Fibroblast of lung (primary cell): ENCODE measurements around the gene FSD2. TPM values are rescaled to one million over a fixed set of nuclear protein-coding genes. Genes with fewer than 3 reads are reported as not detected.

Source experiments
- DNase-seq, 2 donors: peaks; one replicate each; pipeline versions ENCODE4 v3.0.0 to v3.0.0-alpha.2; 2010; ENCODE audit warnings: low read depth in 2 of 2
- H2AFZ ChIP-seq: 2 replicates; pipeline ENCODE4 v1.5.1; 2012; ENCODE audit warnings: low read length, control low read depth, inconsistent platforms
- H3K27ac ChIP-seq: 2 replicates; pipeline ENCODE4 v1.5.1; 2011; ENCODE audit warnings: low read length, control low read depth; ENCODE audit not compliant: insufficient read depth
- H3K27me3 ChIP-seq: 2 replicates; pipeline ENCODE4 v1.5.1; 2011; ENCODE audit warnings: mild to moderate bottlenecking, low read length; ENCODE audit not compliant: control insufficient read depth, insufficient read depth
- H3K36me3 ChIP-seq: 2 replicates; pipeline ENCODE4 v1.5.1; 2011; ENCODE audit warnings: low read length; ENCODE audit not compliant: control insufficient read depth, insufficient read depth
- H3K4me1 ChIP-seq: 2 replicates; pipeline ENCODE4 v1.5.1; 2011; ENCODE audit warnings: low read length; ENCODE audit not compliant: control insufficient read depth, insufficient read depth; ENCODE audit errors: extremely low read depth
- H3K4me2 ChIP-seq: 2 replicates; pipeline ENCODE4 v1.5.1; 2011; ENCODE audit warnings: low read length, control low read depth; ENCODE audit not compliant: insufficient read depth; ENCODE audit errors: extremely low read depth
- H3K4me3 ChIP-seq, 4 experiments: fragments of 200-600 bp in 1 of 4; sonication (generic) in 1 of 4; replicated peaks in 1 of 4; 2 replicates each; pipeline ENCODE4 v1.5.1; 2011 to 2016; ENCODE audit warnings: low read length in 4 of 4, low read depth in 3 of 4, mild to moderate bottlenecking in 3 of 4, control low read depth in 2 of 4, inconsistent platforms in 1 of 4, mixed read lengths in 1 of 4; ENCODE audit not compliant: insufficient read depth in 1 of 4; ENCODE audit errors: control extremely low read depth in 1 of 4
- H3K79me2 ChIP-seq: 2 replicates; pipeline ENCODE4 v1.5.1; 2012; ENCODE audit warnings: mild to moderate bottlenecking, low read length, inconsistent platforms; ENCODE audit not compliant: control insufficient read depth, insufficient read depth
- H3K9ac ChIP-seq: 2 replicates; pipeline ENCODE4 v1.5.1; 2011; ENCODE audit warnings: mild to moderate bottlenecking, low read length, control low read depth; ENCODE audit not compliant: insufficient read depth
- H3K9me3 ChIP-seq: 2 replicates; pipeline ENCODE4 v1.5.1; 2012; ENCODE audit warnings: low read depth, low read length; ENCODE audit not compliant: control insufficient read depth, insufficient read depth
- H4K20me1 ChIP-seq: 2 replicates; pipeline ENCODE4 v1.5.1; 2011; ENCODE audit warnings: low read length; ENCODE audit not compliant: control insufficient read depth, insufficient read depth; ENCODE audit errors: extremely low read depth
- CTCF ChIP-seq, 2 donors: IDR thresholded peaks in 1 of 2; conservative IDR thresholded peaks in 1 of 2; 1 replicate in 1 of 2; 2 replicates in 1 of 2; pipeline ENCODE4 v1.5.1; 2011 to 2012; ENCODE audit warnings: low read length in 2 of 2, control low read depth in 1 of 2, inconsistent platforms in 1 of 2, low read depth in 1 of 2, mild to moderate bottlenecking in 1 of 2
- EZH2 ChIP-seq: IDR thresholded peaks from 2 replicates; pipeline ENCODE4 v1.5.1; 2012; ENCODE audit warnings: low read length, control low read depth, mild to moderate bottlenecking; ENCODE audit errors: missing control alignments
- polyA plus RNA-seq, 2 donors: library from polyadenylated mRNA; depleted of rRNA in 1 of 2; stranded (reverse) in 1 of 2; unstranded in 1 of 2; fragments of >200 nt; gene quantifications; 2 replicates each; pipeline ENCODE4 v1.2.1, GENCODE V29; 2011 to 2012; ENCODE audit warnings: missing spikeins in 1 of 2
- total RNA-seq: library from RNA; depleted of rRNA; stranded (reverse); fragments of >200 nt; gene quantifications from 2 replicates; pipeline ENCODE4 v1.2.1, GENCODE V29; 2014

FSD2 gene
- total and polyA plus RNA-seq, 2 donors (not counting 1 experiment from before 2014, with no cell fraction given): not detected

DNA sequence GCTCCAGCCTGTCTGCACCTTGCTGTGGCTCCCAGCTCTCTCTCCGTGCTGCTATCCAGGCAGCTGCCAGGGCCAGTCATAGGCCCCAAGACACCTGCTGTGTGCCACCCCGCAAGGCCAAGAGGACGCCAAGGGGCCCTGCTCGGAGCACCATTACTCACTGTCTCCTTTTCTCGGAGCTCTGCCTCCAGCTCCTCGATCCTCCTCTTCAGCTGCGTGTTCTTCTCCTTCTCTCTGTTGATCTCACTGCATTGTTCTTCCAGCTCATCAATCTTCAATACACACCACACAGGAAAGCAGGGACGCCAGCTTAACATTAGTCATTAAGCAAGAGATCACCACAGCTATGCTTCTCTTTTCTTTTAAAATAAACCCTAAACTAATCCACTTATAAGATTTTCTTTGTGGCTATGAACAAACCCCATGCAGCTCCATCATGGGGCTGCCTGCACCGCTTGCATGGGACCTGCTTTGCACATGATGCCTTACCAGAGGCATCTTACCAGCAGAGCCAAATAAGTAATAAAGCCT, 46.2 kb upstream of the FSD2 start:
- Histone ChIP-seq H3K4me3 (no peak overlapping the region), H3K27me3 (no peaks in the 10 kb centered on the region), H3K36me3 (no peaks in the 10 kb centered on the region), H3K9me3 (no peaks in the 10 kb centered on the region), H3K4me1 (no peaks in the 10 kb centered on the region), H3K27ac (no peak overlapping the region), H2AFZ (no peak overlapping the region), H3K79me2 (no peaks in the 10 kb centered on the region), H3K4me2 (no peak overlapping the region), H4K20me1 (no peaks in the 10 kb centered on the region), H3K9ac (no peak overlapping the region)
- TF ChIP-seq CTCF (conservative IDR thresholded peaks at IDR 0.05 in 1 of 2, IDR thresholded peaks at IDR 0.05 in 1 of 2; ENCODE audit: low read depth in 1 of 2, low read length in 2 of 2): no peak
- no peak for TF ChIP-seq EZH2
- peak; percentile 26 to 94 for DNase-seq

- no peak overlapping the region for H3K4me3 ChIP-seq
- H3K36me3 ChIP-seq: no peaks in the 10 kb centered on the region
- no peaks in the 10 kb centered on the region for H3K27me3 ChIP-seq
- no peak overlapping the region for H2AFZ ChIP-seq
- no peak overlapping the region for H3K9ac ChIP-seq
- H3K4me1 ChIP-seq: no peaks in the 10 kb centered on the region
- no peak overlapping the region for H3K4me2 ChIP-seq
- TF ChIP-seq CTCF (conservative IDR thresholded peaks at IDR 0.05 in 1 of 2, IDR thresholded peaks at IDR 0.05 in 1 of 2; ENCODE audit: low read depth in 1 of 2, low read length in 2 of 2) (no peak), EZH2 (no peak)
- H4K20me1 ChIP-seq: no peaks in the 10 kb centered on the region
- no peak overlapping the region for H3K27ac ChIP-seq
- no peaks in the 10 kb centered on the region for H3K9me3 ChIP-seq
- H3K79me2 ChIP-seq: no peaks in the 10 kb centered on the region
- no peak for DNase-seq
These were observed 45.5 kb upstream of the FSD2 start for GRCh38 chr15:82851306-82851850.

GRCh38 chr15:82850731-82851130, 44.9 kb upstream of the FSD2 start:
- Histone ChIP-seq H3K9me3 (no peaks in the 10 kb centered on the region), H3K4me3 (no peak overlapping the region), H4K20me1 (no peaks in the 10 kb centered on the region), H3K27me3 (no peaks in the 10 kb centered on the region), H3K79me2 (no peaks in the 10 kb centered on the region), H3K27ac (no peak overlapping the region), H2AFZ (no peak overlapping the region), H3K4me1 (no peaks in the 10 kb centered on the region), H3K36me3 (no peaks in the 10 kb centered on the region), H3K4me2 (no peak overlapping the region), H3K9ac (no peak overlapping the region)
- TF ChIP-seq CTCF (conservative IDR thresholded peaks at IDR 0.05 in 1 of 2, IDR thresholded peaks at IDR 0.05 in 1 of 2; ENCODE audit: low read depth in 1 of 2, low read length in 2 of 2) (no peak), EZH2 (no peak)
- DNase-seq: no peak
